C4-2B (cell line): ENCODE data around the gene USP9Y.

Experiments used
- CTCF ChIP-seq: fragments of 450-650 bp; conservative IDR thresholded peaks from 2 replicates; pipeline ENCODE4 v1.5.1; 2017; ENCODE audit warnings: mild to moderate bottlenecking
- ZFX ChIP-seq: fragments of 450-650 bp; IDR thresholded peaks from 2 replicates; pipeline ENCODE4 v1.6.1; 2017

GRCh38 chrY:12855791-12856275 is 154.8 kb downstream of the USP9Y start:
- TF ChIP-seq CTCF (no peak), ZFX (no peak)
